ENCODE measurements around the gene KIF26B.
"Not testable (repeated sequence)": the region's sequence is repeated elsewhere in the genome, so short reads cannot be mapped to it uniquely, and the experiment has no call there.

KIF26B gene

GRCh38 chr1:245718123-245718522 lies 563.3 kb downstream of the KIF26B start:
- no peak for DNase-seq

DNA sequence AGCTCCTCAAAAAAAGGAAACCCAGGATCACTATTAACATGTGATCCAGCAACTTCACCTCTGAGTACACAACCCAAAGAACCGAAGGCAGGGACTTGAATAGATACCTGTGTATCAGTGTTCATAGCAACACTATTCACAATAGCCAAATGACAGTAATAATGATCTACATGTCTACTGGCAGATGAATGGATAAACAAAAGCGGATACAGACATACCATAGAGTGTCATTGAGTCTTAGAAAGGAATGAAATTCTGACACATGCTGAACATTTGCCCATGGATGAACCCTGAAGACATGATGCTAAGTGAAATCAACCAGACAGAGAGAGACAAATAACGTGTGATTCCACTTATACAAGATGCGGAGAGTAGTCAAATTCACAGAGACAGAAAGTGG lies 564.2 kb downstream of the KIF26B start:
- DNase-seq: no peak

DNA sequence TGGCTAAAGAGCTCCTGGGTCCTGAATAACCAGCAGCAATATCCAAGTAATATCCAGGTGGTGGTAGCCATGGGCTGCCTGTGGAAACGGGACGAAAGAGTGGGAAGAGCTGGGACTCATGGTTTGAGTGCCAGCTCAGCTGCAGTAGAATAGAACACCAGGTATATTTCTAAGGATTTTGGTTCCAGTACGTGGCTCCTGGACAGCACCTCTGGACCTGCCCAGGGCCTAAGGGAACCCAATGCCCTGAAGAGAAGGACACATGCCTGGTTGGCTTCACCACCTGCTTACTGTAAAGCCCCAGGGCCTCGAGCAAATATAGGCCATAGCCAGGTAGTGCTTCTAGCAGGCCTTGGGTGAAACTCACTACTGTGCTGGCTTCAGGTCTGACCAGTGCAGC lies 566.7 kb downstream of the KIF26B start:
- DNase-seq: no peak

DNA sequence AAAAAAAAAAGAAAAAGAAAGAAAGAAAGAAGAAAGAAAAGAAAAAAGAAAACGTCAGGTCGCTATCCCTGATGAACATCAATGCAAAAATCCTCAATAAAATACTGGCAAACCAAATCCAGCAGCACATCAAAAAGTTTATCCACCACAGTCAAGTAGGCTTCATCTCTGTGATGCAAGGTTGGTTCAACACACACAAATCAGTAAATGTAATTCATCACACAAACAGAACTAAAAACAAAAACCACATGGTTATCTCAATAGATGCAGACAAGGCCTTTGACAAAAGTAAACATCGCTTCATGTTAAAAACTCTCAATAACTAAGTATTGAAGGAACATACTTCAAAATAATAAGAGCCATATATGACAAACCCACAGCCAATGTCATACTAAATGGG lies 573.2 kb downstream of the KIF26B start:
- DNase-seq: not testable (repeated sequence)

- no peak for DNase-seq
Observed at GRCh38 chr1:245730801-245731200, 576.0 kb downstream of the KIF26B start.

- not testable (repeated sequence) for DNase-seq
Observed at GRCh38 chr1:245740336-245740735, 585.6 kb downstream of the KIF26B start.

- peak; percentile 47 for DNase-seq
Observed at GRCh38 chr1:245742896-245743295, 588.1 kb downstream of the KIF26B start.

- DNase-seq: no peak
Observed at GRCh38 chr1:245748240-245748639, 593.5 kb downstream of the KIF26B start.

GRCh38 chr1:245748646-245749045 lies 593.9 kb downstream of the KIF26B start:
- DNase-seq: no peak

DNA sequence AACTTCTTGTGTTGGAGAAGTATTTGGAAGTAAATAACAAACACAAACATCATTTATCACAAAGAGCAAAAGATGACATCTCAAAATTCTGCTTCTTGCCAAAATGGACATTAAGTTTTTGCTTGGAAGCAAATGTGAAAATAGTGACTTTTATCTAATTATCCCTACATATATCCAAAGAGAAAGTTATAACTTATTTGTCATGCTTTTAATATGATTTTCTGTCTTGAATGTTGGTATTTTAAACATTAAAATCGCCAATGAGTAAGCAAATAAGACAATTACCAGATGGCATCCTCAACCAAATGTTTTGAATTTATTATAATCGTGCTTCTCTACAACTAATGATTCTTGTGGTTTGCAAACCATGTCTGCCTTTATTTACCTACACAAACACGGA lies 594.3 kb downstream of the KIF26B start:
- DNase-seq: no peak

GRCh38 chr1:245750261-245750660 lies 595.5 kb downstream of the KIF26B start:
- DNase-seq: no peak

GRCh38 chr1:245751116-245751515 lies 596.3 kb downstream of the KIF26B start:
- no peak for DNase-seq

DNA sequence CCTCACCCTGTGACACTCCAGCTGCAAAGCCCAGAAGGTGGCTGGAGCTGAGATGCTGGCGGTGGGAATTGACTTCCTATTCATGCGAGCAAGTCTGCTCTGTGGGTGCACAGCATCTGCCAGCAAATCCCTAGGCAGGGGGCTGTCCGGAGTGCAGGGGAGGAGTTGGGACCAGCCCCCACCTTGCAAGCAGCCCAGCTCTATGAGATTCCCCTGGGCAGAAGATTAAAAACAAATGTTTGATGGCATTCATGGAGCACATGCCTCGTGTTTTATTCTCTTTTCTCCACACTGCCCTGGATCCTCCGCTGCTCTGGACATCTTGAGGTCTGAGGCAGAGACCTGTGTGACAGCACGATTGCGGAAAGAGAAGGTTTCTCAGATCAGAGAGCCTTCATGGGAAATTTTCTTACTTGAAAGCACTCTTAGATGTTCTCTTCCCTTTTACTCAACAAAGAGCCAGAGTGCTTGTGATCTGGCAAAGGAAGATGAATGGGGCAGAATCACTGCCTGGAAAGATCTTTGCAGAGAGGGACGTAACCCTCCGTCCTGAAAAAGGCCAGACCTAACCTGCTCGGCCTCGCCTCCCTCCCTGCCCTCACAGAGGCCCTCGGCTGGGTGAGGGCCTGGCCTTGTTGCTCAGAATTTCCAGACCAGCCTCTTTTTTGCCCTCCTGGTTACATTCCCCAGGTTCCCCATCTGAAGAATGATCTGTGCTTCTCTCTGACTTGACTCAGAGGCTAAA lies 597.1 kb downstream of the KIF26B start:
- DNase-seq: no peak

- DNase-seq: no peak
Observed at GRCh38 chr1:245752561-245752960, 597.8 kb downstream of the KIF26B start.

GRCh38 chr1:245753807-245754206 lies 599.0 kb downstream of the KIF26B start:
- DNase-seq: no peak

DNA sequence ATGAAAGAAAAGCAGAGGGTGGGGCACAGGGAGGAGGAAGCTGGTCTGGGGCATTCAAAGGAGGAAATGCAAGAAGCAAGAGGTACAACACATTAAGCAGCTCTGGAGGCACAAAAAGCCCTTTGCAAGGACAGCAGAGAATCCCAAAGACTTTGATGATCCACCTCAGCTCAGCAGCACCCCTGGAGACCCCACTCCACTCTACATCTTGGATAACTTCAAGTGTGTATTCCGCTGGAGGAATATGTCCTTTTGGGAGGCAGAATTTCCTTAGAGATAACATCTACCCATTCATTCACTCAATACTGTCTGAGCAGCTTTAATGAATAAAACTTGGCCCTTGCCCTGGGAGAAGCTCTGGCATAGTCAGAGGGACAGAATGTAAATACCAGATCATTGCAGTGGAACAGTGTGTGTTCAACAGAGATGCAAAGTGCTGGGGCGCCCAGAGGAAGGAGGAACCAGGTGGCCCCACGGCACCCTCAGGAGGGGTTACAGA lies 599.7 kb downstream of the KIF26B start:
- no peak for DNase-seq
